Erythroblast (primary cell): Measurements from ENCODE around the gene TTC39B.

Experiments
- GATA1 ChIP-seq: IDR thresholded peaks from 2 replicates; pipeline ENCODE4 v1.6.1; 2011; ENCODE audit warnings: low read depth, mild to moderate bottlenecking, control low read depth, low read length, moderate library complexity
- POLR2A ChIP-seq: IDR thresholded peaks from 2 replicates; pipeline ENCODE4 v1.6.1; 2011; ENCODE audit warnings: mild to moderate bottlenecking, low read length

DNA sequence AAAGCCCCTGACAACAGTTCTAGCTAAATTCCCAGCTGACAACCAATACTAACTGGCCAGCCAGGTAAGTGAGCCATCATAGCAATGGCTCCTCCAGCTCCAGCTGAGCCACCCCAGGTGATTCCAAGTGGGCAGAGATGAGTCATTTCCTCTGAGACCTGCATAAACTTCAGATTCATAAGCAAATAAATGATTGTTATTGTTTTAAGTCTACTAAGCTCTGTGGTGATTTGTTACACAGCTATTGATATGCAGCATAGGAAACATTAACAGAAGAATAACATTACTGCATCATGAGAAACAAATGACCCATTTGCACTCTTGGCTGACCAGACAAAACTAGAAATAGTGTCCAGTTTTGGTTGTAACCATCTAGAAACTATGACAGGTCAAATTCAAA, 60.3 kb downstream of the TTC39B start:
- TF ChIP-seq POLR2A = no peak
- no peak for TF ChIP-seq GATA1
